ENCODE data around the gene LTB4R. TPM values are rescaled to one million over a fixed set of nuclear protein-coding genes. Genes with fewer than 3 reads are reported as not detected.

Gene LTB4R, protein sequence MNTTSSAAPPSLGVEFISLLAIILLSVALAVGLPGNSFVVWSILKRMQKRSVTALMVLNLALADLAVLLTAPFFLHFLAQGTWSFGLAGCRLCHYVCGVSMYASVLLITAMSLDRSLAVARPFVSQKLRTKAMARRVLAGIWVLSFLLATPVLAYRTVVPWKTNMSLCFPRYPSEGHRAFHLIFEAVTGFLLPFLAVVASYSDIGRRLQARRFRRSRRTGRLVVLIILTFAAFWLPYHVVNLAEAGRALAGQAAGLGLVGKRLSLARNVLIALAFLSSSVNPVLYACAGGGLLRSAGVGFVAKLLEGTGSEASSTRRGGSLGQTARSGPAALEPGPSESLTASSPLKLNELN
- 8.8 TPM for total RNA-seq

DNA sequence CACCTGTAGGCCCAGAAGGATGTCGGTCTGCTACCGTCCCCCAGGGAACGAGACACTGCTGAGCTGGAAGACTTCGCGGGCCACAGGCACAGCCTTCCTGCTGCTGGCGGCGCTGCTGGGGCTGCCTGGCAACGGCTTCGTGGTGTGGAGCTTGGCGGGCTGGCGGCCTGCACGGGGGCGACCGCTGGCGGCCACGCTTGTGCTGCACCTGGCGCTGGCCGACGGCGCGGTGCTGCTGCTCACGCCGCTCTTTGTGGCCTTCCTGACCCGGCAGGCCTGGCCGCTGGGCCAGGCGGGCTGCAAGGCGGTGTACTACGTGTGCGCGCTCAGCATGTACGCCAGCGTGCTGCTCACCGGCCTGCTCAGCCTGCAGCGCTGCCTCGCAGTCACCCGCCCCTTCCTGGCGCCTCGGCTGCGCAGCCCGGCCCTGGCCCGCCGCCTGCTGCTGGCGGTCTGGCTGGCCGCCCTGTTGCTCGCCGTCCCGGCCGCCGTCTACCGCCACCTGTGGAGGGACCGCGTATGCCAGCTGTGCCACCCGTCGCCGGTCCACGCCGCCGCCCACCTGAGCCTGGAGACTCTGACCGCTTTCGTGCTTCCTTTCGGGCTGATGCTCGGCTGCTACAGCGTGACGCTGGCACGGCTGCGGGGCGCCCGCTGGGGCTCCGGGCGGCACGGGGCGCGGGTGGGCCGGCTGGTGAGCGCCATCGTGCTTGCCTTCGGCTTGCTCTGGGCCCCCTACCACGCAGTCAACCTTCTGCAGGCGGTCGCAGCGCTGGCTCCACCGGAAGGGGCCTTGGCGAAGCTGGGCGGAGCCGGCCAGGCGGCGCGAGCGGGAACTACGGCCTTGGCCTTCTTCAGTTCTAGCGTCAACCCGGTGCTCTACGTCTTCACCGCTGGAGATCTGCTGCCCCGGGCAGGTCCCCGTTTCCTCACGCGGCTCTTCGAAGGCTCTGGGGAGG is at the start of gene LTB4R:
Gene LTB4R, plus strand, starts transcription at position 857 of the 959 bp plus-strand sequence. CDS start 4,150 bp downstream, outside the sequence.
- peak; percentile 82 for DNase-seq

DNA sequence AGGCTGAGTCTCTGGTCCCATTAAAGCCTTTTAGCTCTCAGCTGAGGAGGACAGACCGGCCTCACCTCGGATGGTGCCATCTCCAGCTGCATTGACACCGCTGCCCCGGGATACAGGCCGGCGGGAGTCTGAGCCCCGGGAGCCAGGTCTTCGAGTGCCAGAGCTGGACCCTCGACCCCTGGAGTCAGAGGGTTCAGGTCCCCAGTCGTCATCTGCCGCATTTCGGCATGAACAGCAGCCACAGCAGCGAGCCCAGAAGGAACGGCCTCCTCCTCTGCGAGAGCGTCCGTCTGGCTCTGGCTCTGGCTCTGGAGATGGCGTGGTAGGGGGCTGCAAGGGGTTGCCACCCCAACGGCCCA is 49.4 kb upstream of the LTB4R start:
- no peak for DNase-seq

DNA sequence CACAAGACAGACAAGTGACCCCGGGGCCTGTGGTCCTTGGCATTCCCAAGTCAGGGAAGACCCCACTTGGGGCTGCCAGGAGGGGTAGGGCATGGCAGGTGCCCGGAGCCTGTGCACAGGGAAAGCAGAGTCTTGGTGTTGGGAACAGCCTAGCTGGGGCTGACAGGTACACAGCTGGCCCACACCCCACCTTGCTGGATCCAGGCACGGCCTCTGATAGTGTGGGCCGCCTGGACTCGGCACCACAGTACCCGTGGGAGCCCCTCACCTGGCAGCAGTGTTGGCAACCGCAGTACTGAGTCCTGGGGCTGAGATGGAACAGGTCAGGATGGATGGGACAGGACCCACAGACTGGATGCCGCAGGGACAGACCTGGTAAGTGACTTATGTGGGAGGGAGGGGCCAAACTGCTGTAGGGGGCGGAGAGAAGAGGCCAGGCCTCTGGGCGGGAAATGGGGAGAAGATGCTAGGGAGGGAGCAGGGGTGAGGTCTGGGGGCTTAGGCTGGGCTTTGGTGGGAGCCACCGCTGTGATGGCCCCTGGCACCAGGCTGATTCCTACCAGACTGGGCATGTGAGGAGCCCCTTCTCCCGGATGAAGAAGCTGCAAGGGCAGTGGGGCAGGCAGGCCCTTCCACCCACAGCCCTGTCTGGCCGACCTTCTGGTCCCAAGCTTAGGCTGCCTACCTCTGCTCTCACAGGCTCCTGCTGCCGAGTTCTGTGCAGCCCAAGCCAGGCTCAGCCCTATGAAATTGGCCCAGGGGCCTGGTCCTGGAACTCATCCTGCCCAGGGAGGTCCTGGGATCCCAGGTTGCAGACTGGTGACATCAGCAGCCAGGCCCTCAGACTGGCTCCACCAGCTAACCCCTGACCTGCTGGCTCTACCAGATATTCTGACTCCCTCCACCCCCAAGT is 48.2 kb upstream of the LTB4R start, which contains the start of gene TGM1:
Gene TGM1, minus strand, starts transcription at position 357 of the 913 bp plus-strand sequence. CDS start 825 bp downstream, outside the sequence.
- no peak for DNase-seq

DNA sequence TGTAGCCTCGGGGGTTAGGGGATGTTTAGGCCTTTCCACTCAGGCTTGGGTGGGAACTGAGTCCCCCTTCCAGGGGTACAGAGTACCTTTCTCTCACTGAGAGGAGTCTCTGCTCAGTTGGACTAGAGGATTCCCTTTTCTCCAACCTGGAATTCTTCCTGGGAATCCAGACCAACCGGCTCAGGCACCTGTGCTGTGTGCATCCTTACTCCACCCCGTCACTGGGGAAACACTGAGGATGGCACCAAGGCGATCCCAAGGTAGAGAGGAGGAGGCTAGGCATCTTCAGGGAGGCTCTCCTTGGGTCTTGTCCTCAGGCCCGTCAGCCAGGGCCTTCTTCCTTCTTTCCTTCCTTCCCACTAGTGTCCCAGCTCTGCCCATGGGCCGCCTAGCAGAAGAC is 47.5 kb upstream of the LTB4R start:
- DNase-seq, result no peak

DNA sequence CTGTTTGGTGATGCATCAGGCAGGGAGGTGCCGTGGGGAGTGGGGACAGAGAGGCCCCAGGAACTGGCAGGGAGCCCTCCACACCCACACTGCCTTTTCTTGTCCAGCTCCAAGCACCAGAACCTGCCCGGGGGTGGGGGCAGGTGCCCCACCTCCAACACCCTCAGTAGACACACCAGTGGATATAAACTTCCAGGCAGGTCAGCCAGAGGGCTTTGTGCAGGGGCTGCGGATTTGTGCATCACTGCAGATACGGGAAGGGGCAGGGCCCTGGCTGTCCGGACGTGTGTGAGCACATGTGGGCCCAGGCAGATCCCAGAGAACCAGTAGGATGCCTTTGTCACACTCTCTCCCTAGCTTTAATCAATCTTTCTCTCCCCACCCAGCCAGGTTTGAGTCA is 47.0 kb upstream of the LTB4R start:
- no peak for DNase-seq

DNA sequence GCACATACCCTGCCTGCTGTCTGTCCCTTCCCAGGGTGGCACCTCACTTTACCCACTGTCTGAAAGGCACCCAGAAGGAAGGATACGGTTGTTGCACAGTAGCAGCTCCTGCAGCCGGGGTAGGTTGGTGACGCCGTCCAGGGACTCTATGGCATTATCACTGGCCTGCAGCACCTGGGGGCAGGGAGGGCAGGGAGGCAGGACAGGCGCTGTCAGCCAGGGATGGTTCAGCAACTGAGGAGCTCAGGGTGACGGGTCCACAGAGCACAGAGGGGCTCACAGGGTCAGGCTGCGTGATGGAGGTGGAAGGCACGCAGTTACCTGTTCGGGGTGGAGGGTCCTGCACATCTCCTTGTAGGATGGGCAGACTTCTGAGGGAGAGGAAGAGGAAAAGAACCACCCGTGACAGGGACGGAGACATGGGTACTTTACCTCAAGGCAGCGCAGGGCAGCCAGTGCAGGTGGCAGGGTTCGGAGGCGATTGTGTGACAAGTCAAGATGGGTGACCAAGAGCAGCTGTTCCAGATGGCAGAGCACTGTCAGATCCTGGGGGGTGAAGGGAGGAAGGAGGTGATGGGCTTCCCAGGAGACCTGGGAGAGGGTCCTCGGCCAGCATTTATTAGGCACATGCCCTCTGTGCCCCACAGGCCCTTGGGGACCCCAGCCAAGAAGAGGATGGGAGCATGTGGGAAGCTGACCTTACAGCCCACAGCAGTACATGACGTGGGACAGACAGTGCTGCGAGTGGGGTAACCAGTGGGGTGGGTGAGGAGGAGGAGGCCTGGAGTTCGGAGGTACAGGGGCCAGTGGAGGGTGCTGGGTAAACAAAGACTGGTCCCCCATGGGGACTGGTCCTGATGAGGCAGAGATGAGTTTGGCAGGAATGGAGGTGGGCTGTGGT is 44.7 kb upstream of the LTB4R start:
- DNase-seq, result no peak

DNA sequence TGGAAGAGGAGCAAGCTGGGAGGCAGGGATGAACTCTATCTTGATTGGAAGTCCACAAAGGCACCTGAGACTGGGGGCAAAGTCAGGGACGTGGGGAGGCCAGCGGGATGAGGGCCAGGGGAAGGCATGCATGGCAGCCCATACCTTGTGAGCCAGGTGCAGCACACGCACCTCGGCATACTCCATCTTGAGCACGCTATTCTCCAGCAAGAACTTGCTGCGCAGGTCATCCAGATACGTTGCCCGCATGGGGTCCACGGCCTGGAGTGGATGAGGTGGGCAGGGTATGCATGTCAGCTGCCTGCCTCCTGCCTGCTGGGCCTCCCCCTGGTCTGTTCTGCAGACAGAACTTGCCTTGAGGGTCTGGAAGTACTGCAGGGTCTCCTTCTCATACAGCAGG is 43.8 kb upstream of the LTB4R start:
- DNase-seq, result no peak

DNA sequence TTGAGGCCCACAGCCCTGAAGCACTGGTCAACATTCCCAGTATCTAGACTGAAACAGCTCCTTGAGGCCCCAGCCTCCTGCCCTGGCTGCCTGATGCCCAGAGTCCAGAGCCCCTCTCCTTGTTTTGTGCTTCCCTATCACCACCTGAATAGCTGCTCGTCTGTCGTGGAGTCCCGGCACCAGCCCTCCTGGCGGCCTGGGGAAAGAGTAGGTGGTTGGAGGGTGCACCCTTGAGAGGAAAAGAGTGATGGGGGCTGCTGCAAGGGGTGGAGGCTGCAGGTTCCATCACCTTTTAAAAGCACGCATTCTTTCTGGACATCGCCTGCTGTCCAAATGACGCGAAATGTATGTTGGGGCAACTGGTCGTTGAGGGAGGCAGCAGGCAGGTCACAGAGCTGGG is 43.1 kb upstream of the LTB4R start:
- DNase-seq, result no peak

DNA sequence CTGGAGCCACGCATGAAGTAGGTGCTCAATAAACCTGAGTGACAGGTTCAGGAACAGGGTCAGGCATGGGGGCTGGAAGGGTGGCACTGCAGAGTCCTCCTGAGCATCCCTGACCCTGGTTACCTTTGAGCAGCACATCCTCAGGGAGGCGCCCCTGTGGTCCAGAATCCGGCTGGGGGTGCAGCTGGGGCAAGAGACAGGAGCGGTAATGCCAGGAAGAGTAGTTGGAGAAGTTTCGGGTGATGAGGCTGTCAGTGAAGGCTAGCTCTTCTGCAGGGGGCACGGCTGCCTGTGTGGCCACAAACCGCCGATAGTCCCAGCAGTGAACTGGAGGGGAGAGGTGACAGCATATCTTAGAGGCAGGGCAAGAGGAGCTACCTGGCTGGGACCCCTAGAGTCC is 41.9 kb upstream of the LTB4R start:
- DNase-seq, result no peak

DNA sequence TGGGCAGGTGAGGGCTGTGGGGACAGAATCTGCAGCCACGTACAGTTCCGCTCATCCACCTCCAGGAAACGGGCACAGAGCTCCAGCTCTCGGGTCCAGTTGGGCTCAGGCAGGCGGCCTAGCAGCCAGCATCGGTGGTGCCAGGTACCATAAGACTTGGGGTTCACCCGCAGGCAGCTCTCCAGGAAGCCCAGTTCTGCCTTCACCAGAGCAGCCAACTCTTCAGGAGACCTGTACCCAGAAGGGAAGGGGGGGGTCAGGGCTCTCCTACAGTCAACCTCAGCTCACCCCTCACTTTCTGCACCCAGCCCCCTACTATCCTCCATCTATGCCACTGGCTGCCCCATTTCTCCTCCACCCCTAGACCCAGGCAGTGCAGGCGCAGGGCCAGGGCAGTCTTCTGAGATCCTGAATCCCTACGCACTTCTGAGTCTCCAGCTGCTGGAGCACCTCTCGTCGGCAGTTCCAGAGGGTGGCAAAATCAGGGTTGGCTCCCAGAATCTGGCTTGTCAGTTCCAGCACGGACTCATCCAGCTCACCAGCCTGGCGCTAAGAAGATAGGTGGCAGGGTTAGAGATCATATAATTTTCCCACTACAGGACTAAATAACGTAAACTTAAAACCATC is 41.3 kb upstream of the LTB4R start:
- DNase-seq, result no peak

DNA sequence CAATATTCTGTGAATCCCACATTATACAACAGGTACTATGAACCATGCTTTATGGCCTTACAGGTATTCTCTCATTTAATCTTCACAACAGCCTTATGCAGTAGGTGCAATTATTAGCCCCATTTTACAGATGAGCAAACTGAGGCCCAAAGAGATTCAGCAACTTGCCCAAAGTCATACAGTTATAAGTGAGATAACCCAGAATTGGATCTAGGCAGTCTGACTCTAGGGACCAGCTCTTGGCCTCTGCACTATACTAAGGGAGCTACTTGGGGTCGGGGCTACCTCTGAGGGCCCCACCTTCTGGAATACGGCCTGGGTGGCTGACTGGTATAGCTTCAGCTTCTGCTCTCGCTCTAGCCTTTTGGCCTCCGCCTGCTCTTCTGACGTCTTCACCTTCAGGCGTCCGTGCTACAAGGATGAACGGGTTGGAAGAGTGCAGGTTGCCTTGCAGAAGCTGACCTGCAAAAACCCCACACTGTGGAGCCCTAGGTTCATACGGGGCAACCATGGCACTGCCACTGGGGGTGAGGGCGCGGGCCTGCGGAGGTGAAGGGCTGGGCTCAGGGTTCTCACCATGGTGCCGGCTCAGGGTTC is 40.7 kb upstream of the LTB4R start:
- DNase-seq, result no peak

DNA sequence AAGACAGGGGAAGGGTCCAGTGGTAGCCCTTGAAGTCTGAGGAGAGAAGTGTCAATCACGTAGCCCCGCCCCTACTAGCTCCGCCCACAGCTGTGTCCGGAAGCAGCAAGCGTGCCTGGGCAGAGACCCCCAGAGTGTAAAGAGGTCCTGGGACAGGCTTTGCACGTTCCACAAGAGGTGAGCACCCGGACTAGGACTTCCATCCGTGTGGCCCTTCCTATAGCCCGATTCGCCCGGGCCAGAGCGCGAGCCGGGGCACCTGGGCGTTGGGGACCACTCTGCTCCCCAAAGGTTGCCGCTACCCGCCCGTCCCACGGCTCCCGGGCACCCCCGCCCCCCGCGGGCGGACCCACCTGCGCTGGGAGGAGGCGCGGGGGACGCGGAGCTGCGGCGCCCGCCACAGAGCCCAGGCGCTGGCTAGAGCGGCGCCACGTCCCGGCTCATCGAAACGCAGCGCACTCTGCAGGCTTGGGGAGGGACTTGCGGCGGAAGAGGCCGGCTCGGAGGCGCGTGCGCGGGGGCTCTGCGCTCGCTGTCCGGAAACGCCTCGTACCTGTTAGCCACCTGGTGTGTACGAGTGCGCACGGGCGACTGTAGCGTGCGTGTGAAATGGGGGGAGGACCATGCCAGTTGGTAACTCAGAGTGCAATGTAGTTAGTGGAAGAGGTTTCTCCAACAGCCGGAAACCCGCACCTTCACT is 40.0 kb upstream of the LTB4R start, which contains the start of gene RABGGTA:
Gene RABGGTA, minus strand, starts transcription at position 464 of the 700 bp plus-strand sequence. CDS start 482 bp downstream, outside the sequence.
- DNase-seq, result peak; percentile 95

DNA sequence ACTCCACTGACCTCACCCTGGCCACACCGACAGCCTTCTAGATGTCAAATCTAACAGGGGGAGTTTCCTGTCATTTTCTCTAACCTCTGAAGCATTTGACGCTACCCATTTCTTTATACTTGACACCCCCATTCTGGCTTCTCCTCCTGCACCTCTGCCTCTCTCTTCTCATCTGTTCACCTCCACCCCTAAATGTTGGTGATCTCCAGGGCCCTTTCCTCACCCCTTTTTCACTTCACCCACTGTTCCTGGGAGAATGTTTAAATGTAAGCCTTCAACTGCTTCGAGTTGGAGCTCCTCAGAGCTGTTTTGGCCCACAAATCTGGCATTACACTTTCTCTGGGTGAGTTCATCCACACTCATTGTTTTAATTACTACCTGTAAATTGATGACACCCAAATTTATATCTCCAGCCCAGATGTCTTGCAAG is 39.5 kb upstream of the LTB4R start:
- no peak for DNase-seq

DNA sequence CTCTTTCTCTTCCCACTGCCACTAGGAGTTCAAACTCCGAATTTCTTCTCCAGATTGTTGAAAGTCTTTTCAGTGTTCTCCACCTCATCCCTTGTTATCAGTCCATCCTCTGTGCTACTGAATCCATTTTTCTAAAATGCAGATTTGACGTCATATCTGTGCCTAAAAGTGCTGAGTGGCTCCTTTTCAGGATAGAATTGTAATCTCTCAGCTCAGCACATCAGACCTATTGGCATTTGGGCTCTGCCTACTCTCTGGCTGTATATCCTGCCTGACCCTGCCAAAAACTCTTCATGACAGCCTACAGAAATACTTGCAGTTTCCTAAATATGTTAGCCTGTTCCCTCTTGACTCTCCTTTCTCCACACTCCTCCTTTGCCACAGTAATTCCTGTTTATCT is 38.8 kb upstream of the LTB4R start:
- DNase-seq, result no peak

DNA sequence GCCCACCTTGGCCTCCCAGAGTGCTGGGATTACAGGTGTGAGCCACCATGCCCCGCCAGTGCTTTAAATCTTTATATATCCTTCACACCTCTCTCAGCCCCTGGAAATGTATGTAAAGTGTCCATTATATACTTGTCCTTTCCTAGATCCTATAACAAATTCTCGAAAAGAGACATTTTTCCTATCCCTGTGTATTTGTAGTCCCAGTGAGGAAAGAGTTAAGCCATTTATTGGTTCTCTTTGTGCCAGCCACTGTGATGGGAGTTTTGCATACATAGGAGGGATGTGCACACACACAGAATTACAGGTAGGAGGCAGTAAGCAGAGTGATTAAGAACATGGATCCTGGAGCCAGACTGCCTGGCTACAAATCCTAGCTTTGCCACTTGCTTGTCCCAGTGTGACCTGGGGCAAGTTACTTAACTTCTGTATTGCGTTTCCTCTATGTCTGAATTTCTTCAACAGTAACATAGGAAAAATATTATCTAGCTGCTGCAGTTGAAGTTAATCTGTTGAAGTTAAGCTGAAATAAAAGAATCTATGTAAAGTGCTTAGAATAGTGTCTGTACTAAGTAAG is 37.8 kb upstream of the LTB4R start:
- no peak for DNase-seq

DNA sequence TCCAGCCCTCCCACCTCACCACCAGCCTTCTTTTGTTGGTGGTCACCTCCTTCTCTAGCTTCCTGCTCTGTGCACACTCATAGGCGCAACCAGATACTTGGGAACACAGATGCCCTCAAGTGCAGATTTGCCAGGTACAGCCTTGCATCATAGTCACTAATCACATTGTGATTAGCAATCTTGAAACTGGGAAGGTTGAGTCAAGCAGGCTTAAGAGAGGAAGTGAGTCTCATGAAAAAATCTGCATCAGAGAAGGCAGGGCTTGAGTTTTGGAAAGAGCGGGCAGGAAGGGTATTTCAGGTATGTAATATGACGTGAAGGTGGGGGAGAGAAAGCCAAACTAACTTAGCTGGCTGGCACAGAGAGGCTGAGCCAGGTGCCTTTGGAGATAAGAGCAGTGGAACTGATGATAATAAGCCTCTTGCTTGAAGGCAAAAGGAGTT is 37.2 kb upstream of the LTB4R start:
- no peak for DNase-seq

DNA sequence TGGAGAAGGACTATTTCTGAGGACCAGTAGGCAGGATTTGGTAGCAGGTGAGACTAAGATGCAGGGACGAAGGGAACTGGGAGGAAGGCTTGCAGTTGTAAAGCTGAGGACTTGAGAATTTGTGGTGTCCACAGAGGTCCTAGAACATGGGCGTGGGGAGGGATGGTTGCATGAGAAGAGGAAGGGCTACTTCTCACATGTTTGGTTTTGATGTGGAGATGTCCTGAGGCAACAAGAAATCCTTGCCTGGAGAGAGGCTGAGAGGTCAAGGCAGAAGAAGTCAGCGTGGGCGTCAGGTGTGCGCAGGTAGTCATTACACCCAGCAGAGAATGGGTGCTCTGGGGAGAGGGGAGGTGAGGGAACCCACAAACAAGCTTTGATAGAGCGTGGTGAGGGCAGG is 34.2 kb upstream of the LTB4R start:
- DNase-seq, result no peak

DNA sequence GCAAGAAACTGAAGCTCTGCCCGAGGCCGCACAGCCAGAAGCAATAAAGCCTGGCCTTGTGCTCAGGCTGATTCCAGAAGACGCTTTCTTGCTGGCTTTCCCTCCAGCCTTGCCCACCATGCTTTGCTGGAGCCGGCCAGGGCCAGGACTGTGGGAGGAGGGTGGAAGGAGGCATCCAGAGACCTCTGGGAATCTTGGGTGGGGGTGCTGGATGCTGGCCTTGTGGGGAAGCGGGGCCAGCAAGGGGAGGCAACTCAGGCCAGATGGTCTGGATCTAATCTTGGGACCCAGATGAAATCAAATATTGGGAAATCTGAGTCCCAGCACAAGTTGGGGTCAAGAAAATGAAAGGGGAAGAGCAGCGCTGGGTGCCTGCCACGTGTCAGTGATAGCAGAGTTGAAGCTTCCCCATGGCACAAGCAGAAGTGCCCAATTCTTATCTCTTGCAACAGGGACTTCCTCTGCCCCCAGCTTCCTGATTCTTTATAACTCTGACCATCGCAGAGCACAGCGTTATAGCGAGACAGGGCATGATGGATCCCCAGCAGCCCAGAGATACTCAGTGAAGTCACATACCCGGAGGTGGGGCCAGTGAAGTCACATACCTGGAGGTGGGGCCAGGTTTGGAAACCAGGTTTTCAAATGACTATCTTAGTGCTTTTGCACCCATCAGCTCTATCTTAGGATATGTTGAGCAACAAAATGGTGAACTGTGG is 33.5 kb upstream of the LTB4R start:
- DNase-seq, result no peak
